ENCODE measurements around the gene POP7. TPM values are rescaled to one million over a fixed set of nuclear protein-coding genes. Genes with fewer than 3 reads are reported as not detected.

POP7 gene
- total and polyA plus RNA-seq, 4 donors, result 19.1 to 40.1 (median 33.8) TPM

DNA sequence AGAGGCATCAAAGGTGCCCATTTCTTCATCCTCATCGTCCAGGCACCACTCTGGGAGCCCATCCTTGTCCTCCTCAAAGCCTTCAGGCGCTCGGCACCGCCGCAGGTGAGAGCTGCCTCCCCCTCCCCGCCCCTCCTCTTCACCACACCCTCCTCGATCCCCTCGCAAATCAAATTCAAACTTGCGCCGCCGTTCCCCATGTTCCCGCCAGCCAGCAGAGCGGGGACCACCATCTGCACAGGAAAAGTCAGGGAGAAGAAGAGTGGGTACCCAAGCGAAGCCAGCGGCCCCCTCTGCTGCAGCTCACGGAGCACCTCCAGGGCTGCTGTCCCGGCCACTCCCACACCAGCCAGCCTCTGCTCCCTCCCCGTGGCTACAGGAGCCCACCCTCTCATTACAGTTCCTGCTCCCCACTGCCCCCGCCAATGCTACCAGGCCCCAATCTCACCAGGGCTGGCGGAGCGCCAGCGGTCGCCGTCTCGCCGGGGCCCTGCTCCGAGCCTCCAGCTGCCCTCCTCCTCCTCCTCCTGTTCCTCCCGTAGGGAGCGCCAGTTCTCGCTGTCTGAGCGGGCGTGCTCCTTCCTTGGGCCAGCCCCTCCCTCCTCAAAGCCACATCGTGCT is 19.6 kb upstream of the POP7 start:
- WGBS, result 89% methylated on average over 33 of the region's 33 CpGs
- H3K9ac ChIP-seq (ENCODE audit: low read depth in 1 of 2, low read length in 2 of 2), result no peak overlapping the region
- H3K27ac ChIP-seq (ENCODE audit: low read depth in 1 of 2, low read length in 2 of 2), result no peak overlapping the region
- peaks cover 0 to 55% (median 35%) of the 10 kb centered on the region in 4 donors for H3K36me3 ChIP-seq (ENCODE audit: control insufficient read depth in 4 of 4, insufficient read depth in 3 of 4, low read depth in 1 of 4, low read length in 3 of 4)
- peak; percentile 35 for DNase-seq (ENCODE audit: low spot score)
- TF ChIP-seq YY1 (IDR thresholded peaks at IDR 0.05), result no peak
- no peaks in the 10 kb centered on the region for H3K27me3 ChIP-seq (ENCODE audit: control insufficient read depth in 4 of 4, insufficient read depth in 4 of 4, low read length in 3 of 4)
- no peak overlapping the region for H3K4me3 ChIP-seq (ENCODE audit: low read depth in 1 of 3, low read length in 3 of 3)
- no peaks in the 10 kb centered on the region for H3K9me3 ChIP-seq (ENCODE audit: control insufficient read depth in 4 of 4, low read length in 3 of 4)
- peaks cover 0 to 13% (median 3%) of the 10 kb centered on the region in 4 donors for H3K4me1 ChIP-seq (ENCODE audit: control insufficient read depth in 4 of 4, insufficient read depth in 4 of 4, low read length in 3 of 4)

DNA sequence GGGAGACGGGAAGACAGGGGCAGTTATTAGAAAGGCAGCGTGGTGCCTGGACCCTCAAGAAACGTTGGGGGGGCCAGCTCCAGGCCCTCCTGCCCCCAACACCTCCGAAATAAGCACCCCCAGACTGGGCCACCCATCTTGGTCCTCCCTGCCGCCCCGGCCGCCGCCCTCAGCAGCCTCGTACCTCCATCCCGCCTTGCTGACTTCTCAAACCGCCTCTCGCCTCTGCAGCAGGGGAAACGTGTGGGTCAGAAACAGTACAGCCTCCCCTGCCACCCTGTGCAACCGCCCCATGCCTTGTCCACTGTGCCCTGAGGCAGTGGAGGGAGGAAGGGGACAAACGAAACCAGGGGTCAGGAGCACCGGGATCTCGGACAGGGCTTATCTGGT is 19.1 kb upstream of the POP7 start:
- TF ChIP-seq JUND (IDR thresholded peaks at IDR 0.05) (no peak), SP1 (IDR thresholded peaks at IDR 0.05) (no peak), NR2F2 (IDR thresholded peaks at IDR 0.05) (no peak), HNF4G (IDR thresholded peaks at IDR 0.05) (no peak)
- H3K27me3 ChIP-seq (ENCODE audit: control insufficient read depth in 4 of 4, insufficient read depth in 4 of 4, low read length in 3 of 4), result no peaks in the 10 kb centered on the region
- no peak for DNase-seq (ENCODE audit: low spot score)
- no peak overlapping the region for H3K9ac ChIP-seq (ENCODE audit: low read depth in 1 of 2, low read length in 2 of 2)
- peaks cover 2 to 18% (median 7%) of the 10 kb centered on the region in 4 donors for H3K4me1 ChIP-seq (ENCODE audit: control insufficient read depth in 4 of 4, insufficient read depth in 4 of 4, low read length in 3 of 4)
- H3K27ac ChIP-seq (ENCODE audit: low read depth in 1 of 2, low read length in 2 of 2), result no peak overlapping the region
- WGBS, result 95% methylated on average over 17 of the region's 17 CpGs
- H3K36me3 ChIP-seq (ENCODE audit: control insufficient read depth in 4 of 4, insufficient read depth in 3 of 4, low read depth in 1 of 4, low read length in 3 of 4), result peaks cover 0 to 51% (median 31%) of the 10 kb centered on the region in 4 donors
- H3K9me3 ChIP-seq (ENCODE audit: control insufficient read depth in 4 of 4, low read length in 3 of 4), result no peaks in the 10 kb centered on the region
- no peak overlapping the region for H3K4me3 ChIP-seq (ENCODE audit: low read depth in 1 of 3, low read length in 3 of 3)

DNA sequence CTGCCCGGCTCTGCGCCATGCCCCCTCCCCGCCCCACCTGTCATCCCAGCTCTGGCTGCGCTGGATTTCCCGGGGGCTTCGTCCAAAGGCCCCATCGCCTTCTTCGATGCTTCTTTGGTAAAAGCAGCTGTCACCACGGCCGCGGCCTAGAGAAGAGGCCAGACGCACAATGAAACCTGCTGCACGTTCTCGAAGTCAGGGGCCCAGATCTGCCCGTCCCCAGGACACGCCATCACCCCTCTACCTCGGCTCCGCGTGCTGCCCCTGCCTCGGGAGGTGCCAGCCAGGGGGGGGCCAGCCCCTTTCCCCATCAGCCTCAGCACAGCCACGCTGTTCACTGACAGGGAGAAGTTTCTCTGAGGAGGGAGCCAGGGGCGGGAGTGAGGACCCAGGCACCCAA is 18.7 kb upstream of the POP7 start:
- H3K4me3 ChIP-seq (ENCODE audit: low read depth in 1 of 3, low read length in 3 of 3), result no peak overlapping the region
- H3K27ac ChIP-seq (ENCODE audit: low read depth in 1 of 2, low read length in 2 of 2), result no peak overlapping the region
- no peaks in the 10 kb centered on the region for H3K9me3 ChIP-seq (ENCODE audit: control insufficient read depth in 4 of 4, low read length in 3 of 4)
- H3K36me3 ChIP-seq (ENCODE audit: control insufficient read depth in 4 of 4, insufficient read depth in 3 of 4, low read depth in 1 of 4, low read length in 3 of 4), result peaks cover 0 to 46% (median 29%) of the 10 kb centered on the region in 4 donors
- TF ChIP-seq EGR1 (IDR thresholded peaks at IDR 0.05; ENCODE audit: low read depth in 2 of 2) (no peak), FOXA1 (IDR thresholded peaks at IDR 0.05) (no peak), JUND (IDR thresholded peaks at IDR 0.05) (no peak), HNF4A (conservative IDR thresholded peaks at IDR 0.05) (no peak), RAD21 (IDR thresholded peaks at IDR 0.05) (no peak), GABPA (IDR thresholded peaks at IDR 0.05 in 1 of 2, conservative IDR thresholded peaks at IDR 0.05 in 1 of 2) (no peak), HNF4G (IDR thresholded peaks at IDR 0.05) (no peak), NR2F2 (IDR thresholded peaks at IDR 0.05) (no peak), YY1 (IDR thresholded peaks at IDR 0.05) (no peak), TAF1 (conservative IDR thresholded peaks at IDR 0.05) (no peak), RXRA (IDR thresholded peaks at IDR 0.05) (no peak)
- TF ChIP-seq, protein P1, sequence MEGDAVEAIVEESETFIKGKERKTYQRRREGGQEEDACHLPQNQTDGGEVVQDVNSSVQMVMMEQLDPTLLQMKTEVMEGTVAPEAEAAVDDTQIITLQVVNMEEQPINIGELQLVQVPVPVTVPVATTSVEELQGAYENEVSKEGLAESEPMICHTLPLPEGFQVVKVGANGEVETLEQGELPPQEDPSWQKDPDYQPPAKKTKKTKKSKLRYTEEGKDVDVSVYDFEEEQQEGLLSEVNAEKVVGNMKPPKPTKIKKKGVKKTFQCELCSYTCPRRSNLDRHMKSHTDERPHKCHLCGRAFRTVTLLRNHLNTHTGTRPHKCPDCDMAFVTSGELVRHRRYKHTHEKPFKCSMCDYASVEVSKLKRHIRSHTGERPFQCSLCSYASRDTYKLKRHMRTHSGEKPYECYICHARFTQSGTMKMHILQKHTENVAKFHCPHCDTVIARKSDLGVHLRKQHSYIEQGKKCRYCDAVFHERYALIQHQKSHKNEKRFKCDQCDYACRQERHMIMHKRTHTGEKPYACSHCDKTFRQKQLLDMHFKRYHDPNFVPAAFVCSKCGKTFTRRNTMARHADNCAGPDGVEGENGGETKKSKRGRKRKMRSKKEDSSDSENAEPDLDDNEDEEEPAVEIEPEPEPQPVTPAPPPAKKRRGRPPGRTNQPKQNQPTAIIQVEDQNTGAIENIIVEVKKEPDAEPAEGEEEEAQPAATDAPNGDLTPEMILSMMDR (IDR thresholded peaks at IDR 0.05; ENCODE audit: low read depth, low read length, missing input control), result no peak
- TF ChIP-seq, protein P2, sequence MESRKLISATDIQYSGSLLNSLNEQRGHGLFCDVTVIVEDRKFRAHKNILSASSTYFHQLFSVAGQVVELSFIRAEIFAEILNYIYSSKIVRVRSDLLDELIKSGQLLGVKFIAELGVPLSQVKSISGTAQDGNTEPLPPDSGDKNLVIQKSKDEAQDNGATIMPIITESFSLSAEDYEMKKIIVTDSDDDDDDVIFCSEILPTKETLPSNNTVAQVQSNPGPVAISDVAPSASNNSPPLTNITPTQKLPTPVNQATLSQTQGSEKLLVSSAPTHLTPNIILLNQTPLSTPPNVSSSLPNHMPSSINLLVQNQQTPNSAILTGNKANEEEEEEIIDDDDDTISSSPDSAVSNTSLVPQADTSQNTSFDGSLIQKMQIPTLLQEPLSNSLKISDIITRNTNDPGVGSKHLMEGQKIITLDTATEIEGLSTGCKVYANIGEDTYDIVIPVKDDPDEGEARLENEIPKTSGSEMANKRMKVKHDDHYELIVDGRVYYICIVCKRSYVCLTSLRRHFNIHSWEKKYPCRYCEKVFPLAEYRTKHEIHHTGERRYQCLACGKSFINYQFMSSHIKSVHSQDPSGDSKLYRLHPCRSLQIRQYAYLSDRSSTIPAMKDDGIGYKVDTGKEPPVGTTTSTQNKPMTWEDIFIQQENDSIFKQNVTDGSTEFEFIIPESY (IDR thresholded peaks at IDR 0.05), result no peak
- TF ChIP-seq, protein P3, sequence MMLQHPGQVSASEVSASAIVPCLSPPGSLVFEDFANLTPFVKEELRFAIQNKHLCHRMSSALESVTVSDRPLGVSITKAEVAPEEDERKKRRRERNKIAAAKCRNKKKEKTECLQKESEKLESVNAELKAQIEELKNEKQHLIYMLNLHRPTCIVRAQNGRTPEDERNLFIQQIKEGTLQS (IDR thresholded peaks at IDR 0.05), result no peak
- TF ChIP-seq, protein P4, sequence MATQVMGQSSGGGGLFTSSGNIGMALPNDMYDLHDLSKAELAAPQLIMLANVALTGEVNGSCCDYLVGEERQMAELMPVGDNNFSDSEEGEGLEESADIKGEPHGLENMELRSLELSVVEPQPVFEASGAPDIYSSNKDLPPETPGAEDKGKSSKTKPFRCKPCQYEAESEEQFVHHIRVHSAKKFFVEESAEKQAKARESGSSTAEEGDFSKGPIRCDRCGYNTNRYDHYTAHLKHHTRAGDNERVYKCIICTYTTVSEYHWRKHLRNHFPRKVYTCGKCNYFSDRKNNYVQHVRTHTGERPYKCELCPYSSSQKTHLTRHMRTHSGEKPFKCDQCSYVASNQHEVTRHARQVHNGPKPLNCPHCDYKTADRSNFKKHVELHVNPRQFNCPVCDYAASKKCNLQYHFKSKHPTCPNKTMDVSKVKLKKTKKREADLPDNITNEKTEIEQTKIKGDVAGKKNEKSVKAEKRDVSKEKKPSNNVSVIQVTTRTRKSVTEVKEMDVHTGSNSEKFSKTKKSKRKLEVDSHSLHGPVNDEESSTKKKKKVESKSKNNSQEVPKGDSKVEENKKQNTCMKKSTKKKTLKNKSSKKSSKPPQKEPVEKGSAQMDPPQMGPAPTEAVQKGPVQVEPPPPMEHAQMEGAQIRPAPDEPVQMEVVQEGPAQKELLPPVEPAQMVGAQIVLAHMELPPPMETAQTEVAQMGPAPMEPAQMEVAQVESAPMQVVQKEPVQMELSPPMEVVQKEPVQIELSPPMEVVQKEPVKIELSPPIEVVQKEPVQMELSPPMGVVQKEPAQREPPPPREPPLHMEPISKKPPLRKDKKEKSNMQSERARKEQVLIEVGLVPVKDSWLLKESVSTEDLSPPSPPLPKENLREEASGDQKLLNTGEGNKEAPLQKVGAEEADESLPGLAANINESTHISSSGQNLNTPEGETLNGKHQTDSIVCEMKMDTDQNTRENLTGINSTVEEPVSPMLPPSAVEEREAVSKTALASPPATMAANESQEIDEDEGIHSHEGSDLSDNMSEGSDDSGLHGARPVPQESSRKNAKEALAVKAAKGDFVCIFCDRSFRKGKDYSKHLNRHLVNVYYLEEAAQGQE (IDR thresholded peaks at IDR 0.05), result no peak
- TF ChIP-seq, protein P5, sequence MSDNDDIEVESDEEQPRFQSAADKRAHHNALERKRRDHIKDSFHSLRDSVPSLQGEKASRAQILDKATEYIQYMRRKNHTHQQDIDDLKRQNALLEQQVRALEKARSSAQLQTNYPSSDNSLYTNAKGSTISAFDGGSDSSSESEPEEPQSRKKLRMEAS (IDR thresholded peaks at IDR 0.05), result no peak
- no peak for DNase-seq (ENCODE audit: low spot score)
- H3K27me3 ChIP-seq (ENCODE audit: control insufficient read depth in 4 of 4, insufficient read depth in 4 of 4, low read length in 3 of 4), result no peaks in the 10 kb centered on the region
- no peak overlapping the region for H3K9ac ChIP-seq (ENCODE audit: low read depth in 1 of 2, low read length in 2 of 2)
- 92% methylated on average over 22 of the region's 22 CpGs for WGBS
- peaks cover 4 to 22% (median 11%) of the 10 kb centered on the region in 4 donors for H3K4me1 ChIP-seq (ENCODE audit: control insufficient read depth in 4 of 4, insufficient read depth in 4 of 4, low read length in 3 of 4)
